MG63 (cell line): ENCODE measurements around the gene ATG4B. TPM values are rescaled to one million over a fixed set of nuclear protein-coding genes. Genes with fewer than 3 reads are reported as not detected.

Experiments
- DNase-seq: peaks from one replicate; pipeline ENCODE4 v3.0.0-alpha.2; 2020
- H3K27me3 ChIP-seq: fragments of 250-450 bp; sonication (Bioruptor Pico); 2 replicates; pipeline ENCODE4 v1.5.1; 2020; ENCODE audit warnings: mild to moderate bottlenecking, moderate library complexity
- H3K36me3 ChIP-seq: fragments of 250-450 bp; sonication (Bioruptor Pico); 2 replicates; pipeline ENCODE4 v1.5.1; 2020; ENCODE audit warnings: mild to moderate bottlenecking, moderate library complexity
- H3K4me3 ChIP-seq: fragments of 250-450 bp; sonication (Bioruptor Pico); 2 replicates; pipeline ENCODE4 v1.5.1; 2020; ENCODE audit warnings: mild to moderate bottlenecking, moderate library complexity
- H3K9me3 ChIP-seq: fragments of 250-450 bp; sonication (Bioruptor Pico); 2 replicates; pipeline ENCODE4 v1.5.1; 2020; ENCODE audit warnings: mild to moderate bottlenecking, moderate library complexity
- total RNA-seq: library from RNA; depleted of rRNA; stranded (reverse); fragments of >200 nt; shearing (Covaris generic); gene quantifications from 2 replicates; pipeline ENCODE4 v1.2.3, GENCODE V29; 2014; ENCODE audit warnings: low replicate concordance

ATG4B gene
- total RNA-seq, 1 experiment from 2014 or later, result 47.9 TPM

DNA sequence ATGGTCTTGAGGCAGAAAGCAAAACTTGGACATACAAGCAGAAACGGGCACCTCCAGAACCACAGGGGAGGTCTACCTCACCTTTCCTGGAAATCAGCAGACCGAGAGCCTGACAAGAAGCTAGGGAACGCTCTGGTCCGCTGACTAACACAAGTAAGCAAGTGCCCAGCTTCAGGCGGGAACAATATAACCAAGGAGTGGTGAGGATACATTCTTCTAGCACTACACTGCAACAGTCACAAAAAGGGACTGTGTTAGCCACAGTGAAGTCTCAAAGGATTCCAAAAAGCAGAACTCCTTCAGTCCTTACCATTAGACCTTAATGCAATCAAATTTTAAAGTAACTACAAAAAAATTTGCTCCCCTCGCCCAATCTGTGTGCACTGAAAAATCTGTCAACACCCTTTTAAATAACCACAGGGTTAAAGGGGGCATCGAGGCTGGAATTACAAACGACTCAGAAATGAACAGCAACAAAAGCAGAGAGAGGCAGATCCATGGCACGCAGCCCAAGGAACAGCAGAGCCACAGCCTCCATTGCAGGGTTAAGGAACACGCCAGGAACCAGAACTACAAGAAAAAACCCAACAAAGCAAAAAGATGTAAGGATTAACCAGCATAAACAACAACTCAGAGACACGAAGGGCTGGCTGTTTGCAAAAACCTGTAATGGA, 7.6 kb upstream of the ATG4B start:
- no peak for DNase-seq
- Histone ChIP-seq H3K9me3 (no peaks in the 10 kb centered on the region), H3K36me3 (peaks cover 76% of the 10 kb centered on the region), H3K4me3 (no peak overlapping the region), H3K27me3 (no peaks in the 10 kb centered on the region)

DNA sequence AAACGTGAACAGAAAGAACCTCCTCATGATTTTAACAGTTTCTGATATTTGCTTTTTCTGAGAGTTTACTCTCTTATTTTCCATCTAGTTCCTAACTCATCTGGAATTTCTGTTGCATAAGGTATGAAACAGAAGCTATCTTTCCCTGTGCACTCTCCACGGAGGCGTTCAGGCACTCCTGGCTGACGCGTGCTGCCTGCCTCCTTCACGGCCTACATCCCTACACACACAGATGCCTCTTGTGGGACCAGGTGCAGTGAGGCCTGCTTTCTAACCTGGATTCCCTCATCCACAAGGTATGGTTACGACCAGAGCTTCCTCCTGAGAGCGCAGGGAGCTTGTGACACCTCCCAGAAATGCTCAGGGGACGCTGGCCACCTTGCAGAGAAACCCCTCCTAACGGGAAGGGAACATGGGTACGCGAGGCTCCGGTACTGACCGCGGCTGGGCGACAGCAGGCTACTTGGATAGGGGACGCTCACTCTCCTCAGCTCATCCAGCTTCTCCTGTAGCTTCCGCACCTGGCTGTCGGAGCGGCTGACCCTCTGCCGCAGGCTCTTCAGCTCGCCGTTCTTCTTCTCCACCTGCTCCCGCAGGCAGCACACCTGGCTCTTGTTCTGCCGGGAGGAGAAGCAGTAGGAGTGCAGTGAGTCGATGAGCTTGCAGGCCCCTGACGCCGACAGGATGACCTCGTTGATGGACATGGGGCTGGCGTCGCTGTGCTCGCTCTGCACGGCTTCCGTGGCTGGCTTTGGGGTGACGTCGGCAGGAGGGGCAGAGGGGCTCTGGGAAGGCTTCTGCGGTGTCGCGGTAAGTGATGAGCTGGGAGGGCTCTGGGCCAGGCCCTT, 4.8 kb upstream of the ATG4B start:
- no peak for DNase-seq
- H3K36me3 ChIP-seq, result peaks cover 72% of the 10 kb centered on the region
- H3K9me3 ChIP-seq, result no peaks in the 10 kb centered on the region
- no peaks in the 10 kb centered on the region for H3K27me3 ChIP-seq
- no peak overlapping the region for H3K4me3 ChIP-seq

DNA sequence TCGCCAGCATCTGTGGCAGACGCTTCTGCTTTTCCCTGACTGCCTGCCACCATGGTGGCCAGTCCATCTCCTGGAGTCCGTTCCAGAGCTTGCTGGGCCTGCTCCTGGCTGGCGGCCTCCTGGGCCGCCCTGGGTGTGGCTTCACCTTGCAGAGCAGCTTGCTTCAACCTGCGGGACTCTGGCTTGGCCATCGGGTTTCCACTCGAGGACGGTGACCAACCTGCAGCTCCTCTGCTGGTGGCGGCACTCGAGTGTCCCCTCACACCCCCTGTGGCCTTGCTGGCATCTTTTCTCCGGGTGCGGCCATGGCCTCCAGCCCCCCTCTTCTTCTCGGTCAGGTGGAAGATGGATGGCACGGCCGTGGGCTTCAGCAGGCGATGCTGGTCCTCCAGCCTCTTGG, 3.9 kb upstream of the ATG4B start:
- H3K36me3 ChIP-seq, result peaks cover 68% of the 10 kb centered on the region
- no peak overlapping the region for H3K4me3 ChIP-seq
- no peaks in the 10 kb centered on the region for H3K27me3 ChIP-seq
- no peak for DNase-seq
- H3K9me3 ChIP-seq, result no peaks in the 10 kb centered on the region

DNA sequence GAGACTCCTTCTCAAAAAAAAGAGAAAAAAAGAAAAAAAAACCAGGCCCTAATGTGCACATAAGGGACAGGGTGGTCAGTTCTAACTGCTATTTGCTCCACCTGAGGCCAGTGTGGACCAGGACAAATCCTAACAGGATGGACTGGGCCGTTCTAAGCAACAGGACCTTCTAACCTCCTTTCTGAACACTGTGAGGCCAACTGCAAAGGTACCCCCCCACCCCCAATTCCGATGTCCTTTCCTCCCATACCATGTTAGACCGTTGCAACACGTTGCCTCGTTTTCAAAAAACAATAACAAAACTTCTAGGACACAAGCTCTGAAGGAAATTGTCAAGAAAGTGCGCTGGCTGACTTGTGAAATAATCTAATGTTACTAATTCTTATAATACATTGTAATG, 1.7 kb upstream of the ATG4B start:
- Histone ChIP-seq H3K9me3 (no peaks in the 10 kb centered on the region), H3K4me3 (peak overlapping the region; percentile 76), H3K36me3 (peaks cover 63% of the 10 kb centered on the region), H3K27me3 (no peaks in the 10 kb centered on the region)
- DNase-seq, result no peak

DNA sequence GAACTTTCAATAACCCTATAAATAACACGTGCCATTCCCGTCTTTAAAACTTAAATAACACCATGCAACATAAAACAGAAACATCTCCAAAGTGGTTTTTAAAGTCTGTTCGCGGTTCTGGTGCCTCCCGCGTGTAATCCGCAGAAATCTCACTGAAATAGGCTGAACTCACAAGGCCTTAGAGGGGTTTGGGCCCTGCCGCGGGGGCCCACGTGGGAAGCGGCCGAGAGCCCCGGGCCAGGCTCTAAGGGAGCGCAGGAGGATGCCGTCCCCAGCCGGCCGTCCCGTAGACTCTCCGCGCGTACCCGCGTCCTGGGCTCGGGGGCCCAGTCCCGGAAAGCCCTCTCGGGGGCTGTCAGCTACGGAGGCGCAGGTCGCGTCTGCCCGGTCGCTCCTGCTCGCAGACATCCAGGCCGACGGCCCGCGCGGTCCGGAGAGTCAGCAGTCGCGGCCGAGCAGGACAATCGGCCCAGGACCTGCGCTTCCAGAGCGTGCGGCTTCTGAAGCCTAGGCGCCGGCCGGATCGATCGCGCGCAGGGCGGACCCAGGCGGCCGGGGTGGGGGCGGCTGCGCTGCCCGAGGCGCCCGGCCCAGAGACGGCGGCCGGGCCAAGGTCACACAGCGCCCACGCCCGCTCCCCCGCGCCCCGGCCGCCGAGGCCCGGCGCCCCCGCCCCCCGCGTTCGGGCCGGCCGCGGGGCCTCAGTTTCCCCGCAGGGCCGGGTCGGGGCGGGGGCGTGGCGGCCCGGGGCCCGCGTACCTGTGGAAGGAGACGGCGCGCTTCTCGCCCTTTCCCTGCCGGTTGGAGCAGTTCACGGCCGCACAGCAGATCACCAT, 1.1 kb upstream of the ATG4B start:
- Histone ChIP-seq H3K4me3 (peak overlapping the region; percentile 76), H3K27me3 (no peaks in the 10 kb centered on the region), H3K9me3 (no peaks in the 10 kb centered on the region), H3K36me3 (peaks cover 57% of the 10 kb centered on the region)
- peak; percentile 51 for DNase-seq

DNA sequence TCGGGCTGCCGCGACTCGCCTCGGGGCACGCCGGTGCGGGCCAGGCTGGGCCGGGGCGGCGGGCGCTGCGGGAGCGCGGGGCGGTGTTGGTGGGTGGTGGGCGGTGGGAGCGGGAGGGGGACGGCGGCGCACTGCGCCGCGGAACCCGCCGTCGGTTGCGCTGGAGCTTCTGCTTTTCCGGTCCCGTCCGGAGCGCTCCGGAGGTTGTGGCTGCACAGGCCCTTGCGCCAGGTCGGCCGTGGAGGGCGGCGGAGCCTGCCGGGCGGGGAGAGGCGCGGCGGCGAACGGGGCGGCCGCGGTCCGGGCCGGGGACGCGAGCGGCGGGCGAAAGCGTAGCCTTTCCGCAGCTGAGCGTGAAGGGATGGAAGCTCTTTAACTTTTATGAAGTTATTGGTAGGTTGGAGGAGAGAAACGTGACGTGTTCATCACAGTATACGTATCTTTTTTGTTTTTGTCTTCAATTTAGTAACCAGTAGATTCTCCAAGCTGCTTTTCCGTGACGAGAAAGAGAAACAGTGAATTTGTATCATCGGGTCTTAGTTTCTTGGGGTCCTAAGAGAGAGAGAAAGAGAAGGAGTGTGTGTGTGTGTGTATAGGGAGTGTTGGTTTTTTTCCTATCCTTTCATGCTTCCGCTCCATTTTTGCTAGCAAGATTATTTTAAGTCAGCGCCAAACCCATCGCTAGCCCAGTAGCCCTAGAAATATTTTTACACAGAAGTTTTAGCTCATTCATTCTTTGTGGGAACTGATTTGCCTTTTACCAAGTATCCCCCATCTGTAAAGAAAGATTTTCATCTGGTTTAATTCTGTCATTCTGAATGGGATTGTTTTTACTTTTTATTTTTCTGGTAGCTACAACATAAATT, 535 bp downstream of the ATG4B start:
- Histone ChIP-seq H3K4me3 (peak overlapping the region; percentile 76), H3K9me3 (no peaks in the 10 kb centered on the region), H3K36me3 (peaks cover 43% of the 10 kb centered on the region), H3K27me3 (no peaks in the 10 kb centered on the region)
- DNase-seq, result peak; percentile 61

DNA sequence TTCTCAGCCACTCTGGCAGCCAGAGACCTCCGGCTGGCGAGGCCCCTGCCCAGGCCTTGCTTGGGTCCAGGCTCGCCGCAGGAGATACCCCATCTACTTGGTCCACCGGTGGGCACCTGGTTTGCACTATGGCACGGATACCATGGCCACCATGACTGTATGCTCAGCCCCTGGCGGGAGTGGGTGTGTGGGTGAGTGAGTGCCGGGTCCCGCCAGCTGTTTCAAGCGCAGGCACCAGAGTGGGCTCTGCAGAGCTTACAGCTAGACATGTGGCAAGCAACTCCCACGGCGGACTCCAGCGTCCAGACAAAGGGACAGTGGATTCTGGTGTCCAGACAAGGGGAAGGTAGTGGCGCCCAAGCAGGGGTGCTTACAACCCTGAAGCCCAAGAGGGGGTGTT, 1.4 kb downstream of the ATG4B start:
- H3K36me3 ChIP-seq, result peaks cover 38% of the 10 kb centered on the region
- peak overlapping the region; percentile 76 for H3K4me3 ChIP-seq
- no peaks in the 10 kb centered on the region for H3K27me3 ChIP-seq
- no peaks in the 10 kb centered on the region for H3K9me3 ChIP-seq
- DNase-seq, result no peak

DNA sequence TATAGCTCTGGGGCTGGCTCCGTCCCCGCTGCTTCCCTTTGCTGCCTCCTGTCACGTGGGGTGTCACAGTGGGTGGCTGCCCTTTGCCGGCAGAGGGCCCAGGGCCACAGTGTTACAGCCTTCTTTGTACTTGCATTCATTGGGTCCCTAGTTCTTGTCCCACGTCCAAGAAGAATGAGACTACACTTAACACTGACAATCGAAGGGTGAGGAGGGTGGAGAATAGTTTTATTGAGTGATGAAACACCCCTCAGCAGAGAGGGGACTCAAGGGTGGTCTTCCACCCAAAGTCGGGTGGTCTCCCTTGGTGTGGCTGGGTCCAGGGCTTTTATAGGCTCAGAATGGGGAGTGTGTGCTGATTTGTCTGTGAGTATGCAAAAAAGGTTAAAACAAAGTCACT, 1.9 kb downstream of the ATG4B start:
- Histone ChIP-seq H3K4me3 (no peak overlapping the region), H3K36me3 (peaks cover 37% of the 10 kb centered on the region), H3K9me3 (no peaks in the 10 kb centered on the region), H3K27me3 (no peaks in the 10 kb centered on the region)
- no peak for DNase-seq

DNA sequence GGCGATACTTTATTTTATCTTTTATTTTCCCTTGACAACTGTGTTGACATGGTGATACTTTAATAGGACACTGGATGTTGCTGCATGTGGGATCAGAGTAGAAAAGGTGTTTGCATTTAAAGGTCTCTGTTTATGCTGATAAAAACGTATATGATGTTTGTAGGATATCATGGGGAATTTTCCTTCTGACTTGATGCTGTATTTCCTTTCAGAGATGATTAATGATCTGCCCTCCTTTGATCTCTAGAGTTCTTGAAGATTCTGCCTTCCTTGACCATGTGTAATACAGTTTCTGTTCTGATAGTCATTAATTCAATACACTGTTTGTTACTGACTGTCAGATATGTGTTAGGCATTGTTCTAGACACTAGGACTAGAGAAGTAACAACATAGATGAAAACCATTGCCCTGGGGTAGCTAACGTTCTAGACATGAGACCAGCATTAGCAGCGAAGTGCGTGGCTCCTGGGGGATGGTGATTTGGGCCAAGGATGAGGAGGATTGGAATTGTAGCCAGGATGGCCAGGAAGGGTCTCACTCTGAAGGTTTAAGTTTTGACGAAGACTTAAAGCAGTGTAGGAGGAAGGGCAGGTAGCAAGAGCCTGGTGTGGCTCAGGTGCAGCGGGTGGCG, 2.8 kb downstream of the ATG4B start:
- Histone ChIP-seq H3K36me3 (peaks cover 28% of the 10 kb centered on the region), H3K27me3 (no peaks in the 10 kb centered on the region), H3K4me3 (no peak overlapping the region), H3K9me3 (no peaks in the 10 kb centered on the region)
- no peak for DNase-seq

DNA sequence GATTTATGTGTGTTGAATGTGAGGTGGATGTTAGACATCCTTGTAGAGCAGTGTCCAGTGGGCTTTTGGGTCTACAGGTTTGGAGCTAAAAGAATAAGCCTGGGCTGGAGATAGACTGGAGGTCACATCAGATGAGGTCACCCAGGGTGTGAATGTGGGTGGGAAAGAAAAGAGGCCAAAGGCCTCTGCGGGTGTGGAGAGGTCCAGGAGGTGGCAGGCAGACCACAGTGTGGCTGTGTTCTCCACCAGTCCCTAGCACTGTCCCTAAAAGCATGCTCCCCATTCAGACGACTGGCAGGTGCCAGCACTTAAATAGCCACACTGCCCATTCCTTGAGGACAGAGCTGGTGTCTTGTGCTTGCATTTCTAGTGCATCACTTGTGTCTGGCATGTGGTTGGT, 4.1 kb downstream of the ATG4B start:
- Histone ChIP-seq H3K9me3 (no peaks in the 10 kb centered on the region), H3K4me3 (no peak overlapping the region), H3K27me3 (no peaks in the 10 kb centered on the region), H3K36me3 (peaks cover 19% of the 10 kb centered on the region)
- DNase-seq, result no peak

DNA sequence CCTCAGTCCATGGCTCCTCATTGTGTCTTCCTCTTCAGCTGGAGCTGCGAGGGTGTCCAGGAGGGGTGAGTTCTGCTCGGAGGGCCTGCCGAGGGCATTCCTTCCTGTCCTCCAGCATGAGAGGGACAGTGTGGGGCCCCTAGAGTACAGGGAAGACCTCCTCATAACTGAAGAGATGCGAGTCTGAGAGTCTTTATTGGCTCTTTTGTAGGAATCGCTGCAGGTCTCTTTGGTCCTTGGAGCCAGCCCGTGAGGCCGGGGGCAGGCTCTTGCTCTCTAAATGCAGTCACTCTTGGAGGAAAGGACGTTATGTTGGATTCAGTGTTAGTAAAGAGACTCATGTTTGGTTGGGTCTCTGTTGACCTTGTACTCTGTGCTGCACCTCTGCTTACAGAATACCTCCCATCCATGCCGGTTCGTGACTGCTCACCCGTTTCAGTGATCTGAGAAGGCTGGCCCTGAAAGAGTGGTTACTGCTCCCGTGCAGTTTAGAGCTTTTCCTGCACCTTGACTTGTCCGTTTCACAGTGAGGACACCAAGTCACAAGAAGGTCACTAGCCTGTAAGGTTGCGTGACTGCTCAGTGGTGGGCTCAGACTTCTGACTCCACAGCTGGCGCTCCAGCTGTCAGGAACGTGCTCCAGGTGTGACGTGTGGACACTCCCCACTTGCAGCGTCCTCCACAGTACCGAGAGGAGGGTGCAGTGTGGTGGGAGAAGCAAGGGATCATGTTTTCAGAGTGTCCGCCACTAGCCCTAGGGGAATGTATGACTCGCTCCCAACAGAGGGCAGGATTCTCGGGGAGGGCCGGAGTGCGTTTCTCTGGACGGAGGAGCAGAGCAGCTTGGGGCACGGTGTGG, 7.8 kb downstream of the ATG4B start:
- DNase-seq, result no peak
- H3K4me3 ChIP-seq, result no peak overlapping the region
- no peaks in the 10 kb centered on the region for H3K27me3 ChIP-seq
- H3K36me3 ChIP-seq, result peaks cover 8% of the 10 kb centered on the region
- no peaks in the 10 kb centered on the region for H3K9me3 ChIP-seq

DNA sequence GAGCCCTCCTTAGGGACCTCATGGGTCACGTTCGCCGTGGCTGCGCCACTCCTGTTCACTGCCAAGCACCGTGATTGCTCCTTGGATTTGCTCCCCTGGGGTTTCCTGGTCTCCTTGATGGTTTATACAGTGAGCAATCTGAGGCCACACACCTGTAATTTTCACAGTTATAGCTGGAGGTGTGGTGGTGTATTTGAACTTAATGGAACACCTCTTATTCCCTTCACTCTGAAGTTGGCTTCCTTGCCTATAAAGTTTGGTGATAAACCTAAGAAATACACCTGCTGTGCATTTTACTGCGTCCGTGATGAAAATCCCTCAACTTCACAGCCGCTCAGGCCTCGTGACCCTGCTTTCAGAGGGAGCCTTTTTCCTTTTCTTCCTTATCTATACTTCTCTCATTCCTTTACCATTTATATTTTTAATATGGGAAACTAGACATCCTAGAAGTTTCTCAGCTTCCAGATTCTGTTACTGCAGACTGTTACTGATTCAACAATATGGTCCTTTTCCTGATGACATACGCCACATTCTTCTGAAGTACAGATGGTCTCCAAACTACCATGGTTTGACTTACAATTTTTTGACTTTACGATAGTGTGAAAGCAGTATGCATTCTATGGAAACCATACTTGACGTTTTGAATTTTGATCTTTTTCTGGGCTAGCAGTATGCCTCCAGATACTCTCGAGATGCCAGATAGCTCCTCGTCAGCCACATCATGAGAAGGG, 8.6 kb downstream of the ATG4B start:
- no peaks in the 10 kb centered on the region for H3K9me3 ChIP-seq
- no peak overlapping the region for H3K4me3 ChIP-seq
- H3K36me3 ChIP-seq, result peaks cover 10% of the 10 kb centered on the region
- DNase-seq, result no peak
- H3K27me3 ChIP-seq, result no peaks in the 10 kb centered on the region

DNA sequence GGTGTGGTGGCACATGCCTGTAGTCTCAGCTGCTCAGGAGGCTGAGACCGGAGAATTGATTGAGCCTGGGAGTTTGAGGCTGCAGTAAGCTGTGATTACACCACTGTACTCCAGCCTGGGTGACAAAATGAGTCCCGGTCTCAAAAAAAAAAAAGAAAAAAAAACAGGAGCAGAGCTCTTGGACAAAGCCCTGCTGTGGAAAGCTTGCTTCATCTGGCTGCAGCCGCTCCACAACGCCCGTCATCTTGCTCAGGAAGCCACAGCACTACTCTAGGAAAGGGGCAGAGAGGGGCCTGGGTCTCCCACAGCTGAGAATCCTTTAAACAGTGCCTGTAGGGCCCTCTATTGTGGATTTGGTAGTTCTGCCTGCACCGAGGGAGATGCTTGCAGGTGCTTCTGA, 11.0 kb downstream of the ATG4B start:
- no peaks in the 10 kb centered on the region for H3K27me3 ChIP-seq
- no peak overlapping the region for H3K4me3 ChIP-seq
- peaks cover 27% of the 10 kb centered on the region for H3K36me3 ChIP-seq
- no peaks in the 10 kb centered on the region for H3K9me3 ChIP-seq
- DNase-seq, result no peak

DNA sequence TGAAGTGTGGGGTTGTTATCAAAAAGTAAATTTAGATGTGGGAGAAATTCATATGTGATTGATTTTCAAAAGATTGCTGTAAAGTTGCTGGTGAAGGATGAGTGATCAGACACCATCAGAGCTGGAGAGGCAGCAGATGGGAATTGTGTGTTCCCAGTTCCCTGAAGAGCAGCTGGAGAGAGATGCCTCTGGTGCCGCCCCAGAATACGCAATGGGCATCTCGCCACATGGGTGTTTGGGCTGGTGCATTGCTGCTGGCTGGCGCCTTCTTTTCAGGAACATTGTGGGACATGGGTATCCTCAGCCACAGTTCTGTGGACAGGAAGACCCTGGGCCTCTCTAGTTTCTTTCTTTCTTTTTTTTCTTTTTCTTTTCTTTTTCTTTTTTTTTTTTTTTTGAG, 11.9 kb downstream of the ATG4B start:
- Histone ChIP-seq H3K9me3 (no peaks in the 10 kb centered on the region), H3K27me3 (no peaks in the 10 kb centered on the region), H3K36me3 (peaks cover 20% of the 10 kb centered on the region), H3K4me3 (no peak overlapping the region)
- no peak for DNase-seq

DNA sequence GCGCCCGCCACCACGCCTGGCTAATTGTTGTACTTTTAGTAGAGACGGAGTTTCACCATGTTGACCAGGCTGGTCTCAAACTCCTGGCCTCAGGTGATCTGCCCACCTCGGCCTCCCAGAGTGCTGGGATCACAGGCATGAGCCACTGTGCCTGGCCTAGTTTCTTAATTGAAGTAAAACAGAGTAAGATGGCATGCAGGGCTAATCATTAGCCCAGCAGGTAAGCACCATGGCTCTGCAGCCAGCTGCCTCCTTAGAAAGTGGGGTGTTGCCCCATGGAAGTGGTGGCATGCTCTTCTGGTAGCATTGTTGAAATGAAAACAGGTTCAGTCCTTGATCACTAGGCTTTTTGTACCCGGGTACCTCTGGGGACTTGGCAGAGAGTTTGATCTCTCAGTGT, 12.4 kb downstream of the ATG4B start:
- Histone ChIP-seq H3K36me3 (peaks cover 20% of the 10 kb centered on the region), H3K27me3 (no peaks in the 10 kb centered on the region), H3K4me3 (no peak overlapping the region), H3K9me3 (no peaks in the 10 kb centered on the region)
- DNase-seq, result no peak
